Nephron (organoid): ENCODE results near the gene LZTFL1.
A peak's percentile ranks its signal among the peaks of the same experiment; 100 is the strongest.

ENCODE experiments used
- H3K27ac Mint-ChIP-seq, 3 experiments: 2 replicates each; pipeline ENCODE4 v1.8.0; 2020; ENCODE audit warnings: mixed read lengths in 3 of 3, mild to moderate bottlenecking in 2 of 3, moderate library complexity in 1 of 3
- H3K27me3 Mint-ChIP-seq: 2 replicates; pipeline ENCODE4 v1.8.0; 2021; ENCODE audit warnings: low read depth, mild to moderate bottlenecking, moderate library complexity, mixed read lengths
- H3K36me3 Mint-ChIP-seq: 2 replicates; pipeline ENCODE4 v1.8.0; 2020; ENCODE audit warnings: low read depth, mixed read lengths
- H3K4me1 Mint-ChIP-seq: 2 replicates; pipeline ENCODE4 v1.8.0; 2020; ENCODE audit warnings: mixed read lengths
- H3K4me3 Mint-ChIP-seq, 3 experiments: 2 replicates each; pipeline ENCODE4 v1.8.0; 2020; ENCODE audit warnings: mild to moderate bottlenecking in 3 of 3, mixed read lengths in 3 of 3, moderate library complexity in 2 of 3
- H3K9me3 Mint-ChIP-seq: 2 replicates; pipeline ENCODE4 v1.8.0; 2020; ENCODE audit warnings: mixed read lengths
- TF ChIP-seq, protein P1 (sequence below), 3 experiments: fragments of 200-600 bp; sonication (generic); IDR thresholded peaks; one replicate each; pipeline ENCODE4 v1.5.0; 2021; ENCODE audit warnings: antibody characterized with exemption in 3 of 3; ENCODE audit not compliant: unreplicated experiment in 3 of 3

LZTFL1 gene

GRCh38 chr3:45793482-45794176, 48.3 kb downstream of the LZTFL1 start:
- TF ChIP-seq, protein P1, sequence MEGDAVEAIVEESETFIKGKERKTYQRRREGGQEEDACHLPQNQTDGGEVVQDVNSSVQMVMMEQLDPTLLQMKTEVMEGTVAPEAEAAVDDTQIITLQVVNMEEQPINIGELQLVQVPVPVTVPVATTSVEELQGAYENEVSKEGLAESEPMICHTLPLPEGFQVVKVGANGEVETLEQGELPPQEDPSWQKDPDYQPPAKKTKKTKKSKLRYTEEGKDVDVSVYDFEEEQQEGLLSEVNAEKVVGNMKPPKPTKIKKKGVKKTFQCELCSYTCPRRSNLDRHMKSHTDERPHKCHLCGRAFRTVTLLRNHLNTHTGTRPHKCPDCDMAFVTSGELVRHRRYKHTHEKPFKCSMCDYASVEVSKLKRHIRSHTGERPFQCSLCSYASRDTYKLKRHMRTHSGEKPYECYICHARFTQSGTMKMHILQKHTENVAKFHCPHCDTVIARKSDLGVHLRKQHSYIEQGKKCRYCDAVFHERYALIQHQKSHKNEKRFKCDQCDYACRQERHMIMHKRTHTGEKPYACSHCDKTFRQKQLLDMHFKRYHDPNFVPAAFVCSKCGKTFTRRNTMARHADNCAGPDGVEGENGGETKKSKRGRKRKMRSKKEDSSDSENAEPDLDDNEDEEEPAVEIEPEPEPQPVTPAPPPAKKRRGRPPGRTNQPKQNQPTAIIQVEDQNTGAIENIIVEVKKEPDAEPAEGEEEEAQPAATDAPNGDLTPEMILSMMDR (IDR thresholded peaks at IDR 0.05; ENCODE audit: unreplicated experiment in 3 of 3): no peak
- Mint-ChIP-seq H3K36me3 (peaks cover 7% of the 10 kb centered on the region), H3K27ac (no peak overlapping the region), H3K4me1 (peaks cover 5% of the 10 kb centered on the region), H3K9me3 (peaks cover 17% of the 10 kb centered on the region), H3K27me3 (peaks cover 86% of the 10 kb centered on the region), H3K4me3 (peak overlapping the region in 1 of 3 experiments; percentile 55)

DNA sequence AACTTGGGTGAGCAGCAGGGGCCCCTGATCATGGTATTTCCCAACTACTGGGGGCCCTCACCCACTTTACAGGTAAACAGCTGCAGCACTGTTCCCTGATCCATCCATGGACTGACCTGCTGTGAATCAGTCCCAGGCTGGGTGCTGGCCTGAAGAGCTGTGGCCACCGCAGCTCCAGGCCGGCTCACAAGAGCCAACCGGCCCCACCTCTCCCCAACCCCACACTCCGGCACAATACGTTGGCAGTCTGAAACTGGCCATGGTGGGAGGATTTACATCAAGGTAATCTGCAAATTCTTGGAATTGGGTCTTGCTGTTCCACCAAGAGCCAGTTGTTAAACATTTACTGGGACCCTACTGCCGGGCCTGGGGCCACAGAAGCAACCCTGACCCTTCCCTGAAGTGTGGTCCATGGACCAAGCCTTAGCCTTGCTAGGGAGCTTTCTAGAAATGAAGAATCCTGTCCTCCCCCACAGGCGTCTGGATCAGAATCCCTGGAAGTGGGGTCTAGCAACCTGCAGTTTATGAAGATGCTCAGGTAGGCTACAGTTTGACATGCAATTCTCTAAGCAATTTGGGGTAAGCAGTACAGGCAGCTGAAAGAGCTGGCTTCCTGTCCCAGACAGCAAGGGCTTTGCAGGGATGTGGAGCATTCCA, 49.3 kb downstream of the LZTFL1 start:
- Mint-ChIP-seq H3K9me3 (peaks cover 17% of the 10 kb centered on the region), H3K27ac (no peak overlapping the region), H3K36me3 (peaks cover 7% of the 10 kb centered on the region), H3K4me3 (no peak overlapping the region), H3K4me1 (peaks cover 5% of the 10 kb centered on the region), H3K27me3 (peaks cover 76% of the 10 kb centered on the region)
- TF ChIP-seq, protein P1 (IDR thresholded peaks at IDR 0.05; ENCODE audit: unreplicated experiment in 3 of 3): no peak

- TF ChIP-seq, protein P1 (IDR thresholded peaks at IDR 0.05; ENCODE audit: unreplicated experiment in 3 of 3): no peak
- Mint-ChIP-seq H3K4me1 (peaks cover 5% of the 10 kb centered on the region), H3K9me3 (peaks cover 17% of the 10 kb centered on the region), H3K4me3 (no peak overlapping the region), H3K27me3 (peaks cover 70% of the 10 kb centered on the region), H3K36me3 (peaks cover 7% of the 10 kb centered on the region), H3K27ac (no peak overlapping the region)
These were observed 49.9 kb downstream of the LZTFL1 start for GRCh38 chr3:45792036-45792435.

DNA sequence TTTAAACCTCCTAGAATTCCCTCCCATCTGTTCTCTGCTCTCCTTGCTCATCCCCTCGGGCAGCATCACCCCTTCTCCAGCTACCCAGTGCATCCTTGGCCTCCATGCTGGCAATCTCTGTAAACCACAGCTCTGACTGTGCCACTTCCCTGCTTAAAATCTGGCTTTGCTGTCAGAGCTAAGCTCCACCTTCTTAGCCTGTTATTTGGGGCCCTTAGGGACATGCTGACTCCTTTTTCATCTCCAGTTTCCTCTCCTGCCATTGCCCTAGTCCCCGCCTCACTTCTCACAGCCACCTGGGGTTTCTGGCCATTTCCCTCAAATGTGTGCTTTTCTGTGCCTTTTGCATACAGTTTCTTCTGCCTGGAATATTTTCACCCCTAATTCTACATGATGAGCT, 51.3 kb downstream of the LZTFL1 start:
- Mint-ChIP-seq H3K4me1 (peaks cover 4% of the 10 kb centered on the region), H3K27ac (no peak overlapping the region), H3K27me3 (peaks cover 57% of the 10 kb centered on the region), H3K9me3 (peaks cover 17% of the 10 kb centered on the region), H3K36me3 (peaks cover 7% of the 10 kb centered on the region), H3K4me3 (no peak overlapping the region)
- TF ChIP-seq, protein P1 (IDR thresholded peaks at IDR 0.05; ENCODE audit: unreplicated experiment in 3 of 3): no peak

DNA sequence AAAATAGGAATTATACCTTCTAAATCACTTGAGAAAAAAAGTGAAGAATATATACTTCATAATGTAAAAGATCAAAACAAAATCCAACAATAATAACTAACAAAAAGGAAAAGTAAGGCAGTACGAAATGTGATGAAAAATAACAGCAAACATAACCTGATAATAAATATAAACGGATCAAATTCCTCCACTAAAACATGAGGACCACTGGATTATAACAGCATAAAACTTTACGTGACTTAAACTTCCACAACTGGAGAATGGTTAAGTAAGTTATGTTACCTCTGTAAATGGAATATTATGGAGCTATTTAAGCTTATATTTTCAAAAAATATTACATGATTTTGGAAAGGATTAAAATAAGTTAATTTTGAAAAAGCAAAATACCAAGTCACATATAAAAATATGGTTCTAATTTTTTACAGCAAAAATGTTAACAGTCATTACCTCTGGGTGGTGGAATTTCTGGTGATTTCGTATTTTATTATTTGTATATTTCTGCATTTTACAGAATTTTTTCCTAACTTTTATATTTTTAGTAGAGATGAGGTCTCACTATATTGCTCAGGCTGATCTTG, 52.6 kb downstream of the LZTFL1 start:
- TF ChIP-seq, protein P1 (IDR thresholded peaks at IDR 0.05; ENCODE audit: unreplicated experiment in 3 of 3): no peak
- Mint-ChIP-seq H3K27ac (no peak overlapping the region), H3K9me3 (peaks cover 17% of the 10 kb centered on the region), H3K4me3 (no peak overlapping the region), H3K27me3 (peaks cover 54% of the 10 kb centered on the region), H3K36me3 (peaks cover 7% of the 10 kb centered on the region), H3K4me1 (no peaks in the 10 kb centered on the region)
